Spleen (tissue), 11 donors: ENCODE data around the gene CD80. TPM values are rescaled to one million over a fixed set of nuclear protein-coding genes. Genes with fewer than 3 reads are reported as not detected.

ENCODE experiments used
- DNase-seq: peaks from one replicate; pipeline ENCODE4 v3.0.0-alpha.2; 2020
- H3K27ac ChIP-seq, 8 donors: fragments of 200-600 bp; sonication (generic) in 7 of 8; 1 replicate in 4 of 8; 2 replicates in 4 of 8; pipeline versions ENCODE4 v1.5.0 to v1.8.0; 2016 to 2021; ENCODE audit warnings: inconsistent platforms in 4 of 8, mild to moderate bottlenecking in 4 of 8, moderate library complexity in 1 of 8
- H3K27me3 ChIP-seq, 7 donors: fragments of 200-600 bp; sonication (generic) in 6 of 7; replicated peaks in 1 of 7; 1 replicate in 4 of 7; 2 replicates in 3 of 7; pipeline versions ENCODE4 v1.5.0 to v1.8.0; 2016 to 2021; ENCODE audit warnings: inconsistent platforms in 3 of 7, mild to moderate bottlenecking in 1 of 7
- H3K36me3 ChIP-seq, 6 donors: fragments of 200-600 bp; sonication (generic) in 5 of 6; 1 replicate in 4 of 6; 2 replicates in 2 of 6; pipeline versions ENCODE4 v1.5.0 to v1.8.0; 2016 to 2021; ENCODE audit warnings: inconsistent platforms in 2 of 6
- H3K4me1 ChIP-seq, 6 donors: fragments of 200-600 bp; sonication (generic) in 5 of 6; 1 replicate in 3 of 6; 2 replicates in 3 of 6; pipeline versions ENCODE4 v1.5.0 to v1.8.0; 2016 to 2021; ENCODE audit warnings: inconsistent platforms in 3 of 6
- H3K4me3 ChIP-seq, 8 donors: fragments of 200-600 bp; sonication (generic) in 7 of 8; 1 replicate in 4 of 8; 2 replicates in 4 of 8; pipeline versions ENCODE4 v1.5.0 to v1.8.0; 2016 to 2021; ENCODE audit warnings: inconsistent platforms in 4 of 8, mild to moderate bottlenecking in 4 of 8, moderate library complexity in 2 of 8
- H3K9me3 ChIP-seq, 8 donors: fragments of 200-600 bp; sonication (generic) in 7 of 8; 1 replicate in 4 of 8; 2 replicates in 4 of 8; pipeline versions ENCODE4 v1.5.0 to v1.8.0; 2016 to 2021; ENCODE audit warnings: inconsistent platforms in 4 of 8
- CTCF ChIP-seq, 11 experiments: fragments of 200-600 bp in 7 of 11; fragments of 450-650 bp in 4 of 11; sonication (generic) in 4 of 11; IDR thresholded peaks in 8 of 11; conservative IDR thresholded peaks in 3 of 11; 1 replicate in 7 of 11; 2 replicates in 4 of 11; pipeline versions ENCODE4 v1.4.0 to v1.8.0; 2016 to 2021; ENCODE audit warnings: antibody characterized with exemption in 11 of 11, inconsistent platforms in 4 of 11, mild to moderate bottlenecking in 1 of 11
- POLR2A ChIP-seq, 3 donors: fragments of 450-650 bp; IDR thresholded peaks; one replicate each; pipeline ENCODE4 v1.5.1; 2017; ENCODE audit warnings: antibody characterized with exemption in 3 of 3, mild to moderate bottlenecking in 1 of 3
- POLR2AphosphoS5 ChIP-seq, 3 donors: sonication (generic); formaldehyde crosslinking; IDR thresholded peaks; one replicate each; pipeline ENCODE4 v1.5.1; 2017; ENCODE audit warnings: antibody characterized with exemption in 3 of 3
- whole genome bisulfite sequencing, 5 donors: extraction: QIAGEN DNeasy Blood & Tissue Kit in 3 of 5; methylation state at CpG; one replicate each; pipeline versions ENCODE4 v1.1.5 to v1.1.7; 2013 to 2018; 5-methylcytosine and 5-hydroxymethylcytosine counted together
- intact Hi-C: fragments of 100-400 bp; cut with DNase I; formaldehyde crosslinking; loops from one replicate; pipeline ENCODE4 v1.15.0; 2023; ENCODE audit warnings: low total_unique reads
- polyA plus RNA-seq, 3 donors: library from polyadenylated mRNA; stranded (reverse); fragments of 200-250 nt; gene quantifications; one replicate each; pipeline ENCODE4 v1.2.1, GENCODE V29; 2013
- total RNA-seq, 7 donors: library from RNA; depleted of rRNA in 3 of 7; stranded (reverse); fragments of >200 nt in 3 of 7; fragmentation: NEBNext Ultra II Directional in 4 of 7; extraction: Animal tissue kit (Norgen Biotek cat#: 25700) in 4 of 7; gene quantifications; one replicate each; pipeline versions ENCODE4 v1.1.0 to v1.2.1, GENCODE V29; 2016 to 2021
- donor health status: healthy with polysubstance abuse.
- donor health status: DM: no; HTN: no; CAD: no; lungs with moderate emphysema.
- donor health status: DM: no; HTN: no; CAD: no.
- donor health status: Bipolar disorder and iron deficiency.
- donor health status: healthy.
- donor health status: DM: no; HTN: no; CAD: no.
- donor health status: DM: yes; HTN: yes; CAD: no.

Gene CD80
- total and polyA plus RNA-seq, 10 donors, result 1.5 to 33.0 (median 13.4) TPM

GRCh38 chr3:119551598-119551997 lies 7.8 kb downstream of the CD80 start:
- H3K27me3 ChIP-seq, result no peaks in the 10 kb centered on the region
- intact Hi-C loops, result no loop called here
- DNase-seq, result no peak
- 85 to 93% (median 89%) methylated on average over 5 of the region's 5 CpGs for WGBS, 5 donors
- H3K9me3 ChIP-seq, result no peaks in the 10 kb centered on the region
- TF ChIP-seq POLR2A (IDR thresholded peaks at IDR 0.05), result no peak
- no peak for TF ChIP-seq CTCF (IDR thresholded peaks at IDR 0.05 in 8 of 11, conservative IDR thresholded peaks at IDR 0.05 in 3 of 11)
- TF ChIP-seq POLR2AphosphoS5 (IDR thresholded peaks at IDR 0.05), result no peak
- no peaks in the 10 kb centered on the region for H3K36me3 ChIP-seq
- peaks cover 5 to 26% (median 18%) of the 10 kb centered on the region in 6 donors for H3K4me1 ChIP-seq
- H3K27ac ChIP-seq, result peak overlapping the region in 1 of 8 donors; percentile 27
- peak overlapping the region in 1 of 8 donors; percentile 17 for H3K4me3 ChIP-seq

- Histone ChIP-seq H3K27me3 (no peaks in the 10 kb centered on the region), H3K9me3 (no peaks in the 10 kb centered on the region), H3K27ac (peak overlapping the region in 1 of 8 donors; percentile 6), H3K4me3 (no peak overlapping the region), H3K4me1 (peaks cover 1 to 18% (median 9%) of the 10 kb centered on the region in 6 donors), H3K36me3 (no peaks in the 10 kb centered on the region)
- DNase-seq, result no peak
- intact Hi-C loops, result no loop called here
- 79 to 85% (median 79%) methylated on average over 9 of the region's 9 CpGs for WGBS, 5 donors
- no peak for TF ChIP-seq CTCF (IDR thresholded peaks at IDR 0.05 in 8 of 11, conservative IDR thresholded peaks at IDR 0.05 in 3 of 11)
- no peak for TF ChIP-seq POLR2AphosphoS5 (IDR thresholded peaks at IDR 0.05)
- no peak for TF ChIP-seq POLR2A (IDR thresholded peaks at IDR 0.05)
Measured at GRCh38 chr3:119550192-119550910, 9.1 kb downstream of the CD80 start.

- WGBS, 5 donors, result 31 to 69% (median 62%) methylated on average over 3 of the region's 3 CpGs
- Histone ChIP-seq H3K4me3 (no peak overlapping the region), H3K27me3 (no peaks in the 10 kb centered on the region), H3K36me3 (no peaks in the 10 kb centered on the region), H3K27ac (peak overlapping the region in 3 of 8 donors; percentile 24 to 36 (median 28)), H3K4me1 (peaks cover 0 to 10% (median 0%) of the 10 kb centered on the region in 6 donors), H3K9me3 (no peaks in the 10 kb centered on the region)
- no peak for TF ChIP-seq CTCF (IDR thresholded peaks at IDR 0.05 in 8 of 11, conservative IDR thresholded peaks at IDR 0.05 in 3 of 11)
- no peak for TF ChIP-seq POLR2A (IDR thresholded peaks at IDR 0.05)
- no peak for TF ChIP-seq POLR2AphosphoS5 (IDR thresholded peaks at IDR 0.05)
- no peak for DNase-seq
- intact Hi-C loops, result no loop called here
Measured at GRCh38 chr3:119548341-119548740, 11.1 kb downstream of the CD80 start.

GRCh38 chr3:119547227-119547626 lies 12.2 kb downstream of the CD80 start:
- Histone ChIP-seq H3K36me3 (no peaks in the 10 kb centered on the region), H3K4me3 (no peak overlapping the region), H3K4me1 (peaks cover 0 to 10% (median 0%) of the 10 kb centered on the region in 6 donors), H3K27me3 (no peaks in the 10 kb centered on the region), H3K9me3 (no peaks in the 10 kb centered on the region), H3K27ac (peak overlapping the region in 1 of 8 donors; percentile 27)
- DNase-seq, result no peak
- no peak for TF ChIP-seq POLR2AphosphoS5 (IDR thresholded peaks at IDR 0.05)
- no peak for TF ChIP-seq POLR2A (IDR thresholded peaks at IDR 0.05)
- no peak for TF ChIP-seq CTCF (IDR thresholded peaks at IDR 0.05 in 8 of 11, conservative IDR thresholded peaks at IDR 0.05 in 3 of 11)
- intact Hi-C loops, result no loop called here
- 37 to 81% (median 56%) methylated on average over 1 of the region's 1 CpG for WGBS, 5 donors
